ENCODE measurements around the gene SLAMF9. TPM values are rescaled to one million over a fixed set of nuclear protein-coding genes. Genes with fewer than 3 reads are reported as not detected.

SLAMF9 gene
- total RNA-seq, 1 experiment from 2014 or later = not detected

- Histone ChIP-seq H3K4ac (ENCODE audit: low read depth, low read length) (no peak overlapping the region), H3K79me2 (ENCODE audit: insufficient read depth, low read length) (no peaks in the 10 kb centered on the region)
- no CpG with 5 or more reads among the region's 1 CpG for WGBS (ENCODE audit: extremely low coverage, insufficient read length, low lambda C conversion rate)
Observed at GRCh38 chr1:159988006-159988405, 34.0 kb upstream of the SLAMF9 start.

More at GRCh38 chr1:159988006-159988405, 34.0 kb upstream of the SLAMF9 start:
- Histone ChIP-seq H2BK12ac (ENCODE audit: insufficient read length, low read depth, low read length) (no peak overlapping the region), H3K56ac (ENCODE audit: insufficient read length, low read depth, low read length) (no peak overlapping the region), H3K14ac (ENCODE audit: insufficient read depth, low read length) (no peak overlapping the region), H2BK120ac (ENCODE audit: low read depth, low read length, poor library complexity, severe bottlenecking) (no peak overlapping the region), H4K20me1 (ENCODE audit: control insufficient read depth, insufficient read depth, insufficient read length) (no peaks in the 10 kb centered on the region), H3K4me1 (ENCODE audit: insufficient read depth, low read length) (peaks cover 2% of the 10 kb centered on the region; the same call in 1 of the 2 replicates), H4K5ac (ENCODE audit: insufficient read length, low read depth, low read length) (no peak overlapping the region), H2AFZ (ENCODE audit: low read length) (no peak overlapping the region), H2AK5ac (ENCODE audit: insufficient read length, low read length) (no peak overlapping the region), H3K18ac (ENCODE audit: insufficient read length, low read depth, low read length) (no peak overlapping the region), H3T11ph (ENCODE audit: low read length) (no peak overlapping the region), H3K23me2 (ENCODE audit: insufficient read length, low read depth, low read length, poor library complexity, severe bottlenecking) (no peaks in the 10 kb centered on the region), H3K27me3 (ENCODE audit: insufficient read depth, low read length) (no peaks in the 10 kb centered on the region), H3K9ac (ENCODE audit: extremely low read depth, insufficient read length, low read length) (no peak overlapping the region), H4K8ac (replicated peaks; ENCODE audit: insufficient read length, low read depth, low read length) (no peak overlapping the region), H3K9me3 (ENCODE audit: control insufficient read depth, low read depth, low read length) (no peaks in the 10 kb centered on the region), H3K79me1 (ENCODE audit: insufficient read depth, low read depth, low read length, poor library complexity, severe bottlenecking) (no peaks in the 10 kb centered on the region), H4K91ac (ENCODE audit: insufficient read length, low read depth, low read length) (no peak overlapping the region), H3K27ac (ENCODE audit: insufficient read length, low read depth, low read length) (no peak overlapping the region), H3K23ac (ENCODE audit: insufficient read length, low read depth, low read length) (no peak overlapping the region), H2BK20ac (ENCODE audit: low read depth, low read length, poor library complexity, severe bottlenecking) (no peak overlapping the region), H2BK5ac (ENCODE audit: insufficient read length, low read length) (no peak overlapping the region), H3K4me2 (ENCODE audit: insufficient read depth, insufficient read length, low read length) (no peak overlapping the region), H2BK15ac (ENCODE audit: low read depth, low read length) (no peak overlapping the region)
- H3K4me1 Mint-ChIP-seq = peaks cover 12 to 13% of the 10 kb centered on the region in 2 experiments
- no peak for TF ChIP-seq CTCF (conservative IDR thresholded peaks at IDR 0.05)
- H3K9me3 Mint-ChIP-seq = no peaks in the 10 kb centered on the region
- DNase-seq = no peak
- no peak overlapping the region for H3K27ac Mint-ChIP-seq
- H3K36me3 Mint-ChIP-seq (ENCODE audit: insufficient read depth in 1 of 3, low read depth in 3 of 3) = no peaks in the 10 kb centered on the region
- H3K4me3 Mint-ChIP-seq = no peak overlapping the region
- H3K27me3 Mint-ChIP-seq (ENCODE audit: low read depth) = peaks cover 1% of the 10 kb centered on the region; the same call in 1 of the 2 replicates

All from H9 (cell line).